ENCODE data around the gene H2AZ2.
"Not testable (repeated sequence)": the region's sequence is repeated elsewhere in the genome, so short reads cannot be mapped to it uniquely, and the experiment has no call there.

The H2AZ2 gene

GRCh38 chr7:44814919-44815318 lies 33.0 kb downstream of the H2AZ2 start:
- no peak for DNase-seq (ENCODE audit: extremely low read depth, insufficient read length)
- TF ChIP-seq CTCF (IDR thresholded peaks at IDR 0.05; ENCODE audit: insufficient read depth, low read length, poor library complexity, severe bottlenecking) = no peak
- Histone ChIP-seq H3K27me3 (replicated peaks; ENCODE audit: control insufficient read depth, insufficient read depth, low read length) (no peaks in the 10 kb centered on the region), H3K36me3 (ENCODE audit: control insufficient read depth, insufficient read depth, low read length) (no peaks in the 10 kb centered on the region), H3K4me3 (replicated peaks; ENCODE audit: low read depth, low read length) (no peak overlapping the region)

- H3K36me3 ChIP-seq (ENCODE audit: control insufficient read depth, insufficient read depth, low read length) = no peaks in the 10 kb centered on the region
- H3K27me3 ChIP-seq (replicated peaks; ENCODE audit: control insufficient read depth, insufficient read depth, low read length) = no peaks in the 10 kb centered on the region
- DNase-seq (ENCODE audit: extremely low read depth, insufficient read length) = no peak
- H3K4me3 ChIP-seq (replicated peaks; ENCODE audit: low read depth, low read length) = no peak overlapping the region
- TF ChIP-seq CTCF (IDR thresholded peaks at IDR 0.05; ENCODE audit: insufficient read depth, low read length, poor library complexity, severe bottlenecking) = no peak
These were observed 36.3 kb downstream of the H2AZ2 start for GRCh38 chr7:44811571-44811970.

GRCh38 chr7:44811093-44811492 lies 36.8 kb downstream of the H2AZ2 start:
- no peak overlapping the region for H3K4me3 ChIP-seq (replicated peaks; ENCODE audit: low read depth, low read length)
- no peaks in the 10 kb centered on the region for H3K36me3 ChIP-seq (ENCODE audit: control insufficient read depth, insufficient read depth, low read length)
- no peak for TF ChIP-seq CTCF (IDR thresholded peaks at IDR 0.05; ENCODE audit: insufficient read depth, low read length, poor library complexity, severe bottlenecking)
- no peak for DNase-seq (ENCODE audit: extremely low read depth, insufficient read length)
- H3K27me3 ChIP-seq (replicated peaks; ENCODE audit: control insufficient read depth, insufficient read depth, low read length) = no peaks in the 10 kb centered on the region

- Histone ChIP-seq H3K27me3 (replicated peaks; ENCODE audit: control insufficient read depth, insufficient read depth, low read length) (no peaks in the 10 kb centered on the region), H3K4me3 (replicated peaks; ENCODE audit: low read depth, low read length) (no peak overlapping the region), H3K36me3 (ENCODE audit: control insufficient read depth, insufficient read depth, low read length) (no peaks in the 10 kb centered on the region)
- TF ChIP-seq CTCF (IDR thresholded peaks at IDR 0.05; ENCODE audit: insufficient read depth, low read length, poor library complexity, severe bottlenecking) = no peak
- no peak for DNase-seq (ENCODE audit: extremely low read depth, insufficient read length)
These were observed 38.9 kb downstream of the H2AZ2 start for GRCh38 chr7:44808914-44809393.

- DNase-seq (ENCODE audit: extremely low read depth, insufficient read length) = no peak
- no peak overlapping the region for H3K4me3 ChIP-seq (replicated peaks; ENCODE audit: low read depth, low read length)
- H3K36me3 ChIP-seq (ENCODE audit: control insufficient read depth, insufficient read depth, low read length) = peaks cover 11% of the 10 kb centered on the region
- TF ChIP-seq CTCF (IDR thresholded peaks at IDR 0.05; ENCODE audit: insufficient read depth, low read length, poor library complexity, severe bottlenecking) = no peak
- H3K27me3 ChIP-seq (replicated peaks; ENCODE audit: control insufficient read depth, insufficient read depth, low read length) = no peaks in the 10 kb centered on the region
These were observed 41.9 kb downstream of the H2AZ2 start for GRCh38 chr7:44805950-44806349.

GRCh38 chr7:44803828-44804519 lies 43.9 kb downstream of the H2AZ2 start:
- H3K36me3 ChIP-seq (ENCODE audit: control insufficient read depth, insufficient read depth, low read length) = peaks cover 18% of the 10 kb centered on the region
- DNase-seq (ENCODE audit: extremely low read depth, insufficient read length); H3K4me3 ChIP-seq (replicated peaks; ENCODE audit: low read depth, low read length); H3K27me3 ChIP-seq (replicated peaks; ENCODE audit: control insufficient read depth, insufficient read depth, low read length): not testable (repeated sequence)
